ENCODE results near the gene DDAH2.

Gene DDAH2, protein sequence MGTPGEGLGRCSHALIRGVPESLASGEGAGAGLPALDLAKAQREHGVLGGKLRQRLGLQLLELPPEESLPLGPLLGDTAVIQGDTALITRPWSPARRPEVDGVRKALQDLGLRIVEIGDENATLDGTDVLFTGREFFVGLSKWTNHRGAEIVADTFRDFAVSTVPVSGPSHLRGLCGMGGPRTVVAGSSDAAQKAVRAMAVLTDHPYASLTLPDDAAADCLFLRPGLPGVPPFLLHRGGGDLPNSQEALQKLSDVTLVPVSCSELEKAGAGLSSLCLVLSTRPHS
- total RNA-seq = 23.9 reads per million in 2 donors

DNA sequence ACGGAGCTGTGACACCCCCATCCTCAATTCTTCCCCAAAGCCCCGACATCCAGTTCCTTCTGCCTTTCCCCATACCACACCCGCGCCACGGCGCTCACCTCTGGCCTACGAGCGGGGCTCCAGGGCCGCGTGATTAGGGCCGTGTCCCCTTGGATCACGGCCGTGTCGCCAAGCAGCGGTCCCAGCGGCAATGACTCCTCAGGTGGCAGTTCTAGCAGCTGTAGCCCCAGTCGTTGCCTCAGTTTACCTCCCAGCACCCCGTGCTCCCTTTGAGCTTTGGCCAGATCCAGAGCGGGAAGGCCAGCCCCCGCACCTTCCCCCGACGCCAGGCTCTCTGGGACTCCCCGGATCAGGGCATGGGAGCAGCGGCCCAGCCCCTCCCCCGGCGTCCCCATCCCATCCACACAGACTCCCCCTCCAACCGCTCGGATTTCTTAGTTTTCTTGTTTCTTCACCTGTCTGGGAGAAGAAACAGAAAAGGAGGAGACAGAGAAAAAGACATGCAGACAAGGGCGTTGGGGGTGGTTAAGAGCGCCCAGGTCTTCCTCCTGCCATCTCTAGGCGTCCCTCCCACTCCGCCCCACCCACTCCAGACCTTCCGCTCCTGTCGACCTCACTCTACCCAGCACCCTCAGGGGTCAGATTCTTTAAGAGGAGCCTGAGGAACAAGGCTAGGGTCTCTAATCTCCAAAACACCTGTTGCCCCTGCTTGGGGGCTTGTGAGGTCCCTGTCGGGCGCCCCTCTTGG lies at the start of gene DDAH2:
DDAH2 (minus strand) TSS at position 533 of the 748 bp plus-strand sequence; CDS start at position 395, 138 bp downstream.
- DNase-seq = no peak

DNA sequence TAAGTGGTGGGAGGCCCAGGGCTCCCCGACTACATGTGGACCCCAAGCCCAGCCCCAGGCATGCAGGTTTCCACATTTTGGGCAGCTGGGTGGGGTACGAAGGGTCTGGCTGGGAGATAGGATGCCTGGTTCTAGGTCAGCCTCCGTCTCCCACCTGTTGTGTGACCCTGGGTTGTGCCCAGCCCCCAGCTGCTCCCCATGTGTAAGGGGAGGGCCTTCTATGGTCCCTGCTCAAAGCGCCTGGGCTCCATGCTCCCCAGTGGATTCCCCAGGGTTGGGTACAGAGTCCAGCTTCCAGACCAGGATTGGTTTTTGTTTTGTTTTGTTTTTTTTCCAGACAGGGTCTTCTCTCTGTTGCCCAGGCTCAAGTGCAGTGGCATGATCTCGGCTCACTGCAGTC lies 49.1 kb upstream of the DDAH2 start:
- no peak for DNase-seq

DNA sequence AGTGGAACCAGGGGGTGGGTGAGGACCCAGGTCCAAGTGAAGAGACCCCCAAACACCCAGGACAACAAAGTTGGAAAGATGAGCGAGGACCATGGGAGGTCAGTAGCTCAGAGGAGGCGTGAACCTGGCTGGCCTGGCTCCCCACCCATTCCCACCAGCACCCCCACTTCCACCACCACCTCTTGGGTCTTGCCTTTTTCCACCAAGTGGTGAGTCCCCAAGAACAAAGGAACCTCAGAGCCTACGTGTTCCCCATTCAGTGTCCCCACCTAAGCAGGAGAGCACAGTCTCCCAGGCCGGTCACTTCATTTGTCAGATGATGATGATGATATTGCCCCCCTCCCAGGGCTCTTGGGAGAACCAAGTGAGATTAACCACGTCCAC lies 48.6 kb upstream of the DDAH2 start:
- no peak for DNase-seq

DNA sequence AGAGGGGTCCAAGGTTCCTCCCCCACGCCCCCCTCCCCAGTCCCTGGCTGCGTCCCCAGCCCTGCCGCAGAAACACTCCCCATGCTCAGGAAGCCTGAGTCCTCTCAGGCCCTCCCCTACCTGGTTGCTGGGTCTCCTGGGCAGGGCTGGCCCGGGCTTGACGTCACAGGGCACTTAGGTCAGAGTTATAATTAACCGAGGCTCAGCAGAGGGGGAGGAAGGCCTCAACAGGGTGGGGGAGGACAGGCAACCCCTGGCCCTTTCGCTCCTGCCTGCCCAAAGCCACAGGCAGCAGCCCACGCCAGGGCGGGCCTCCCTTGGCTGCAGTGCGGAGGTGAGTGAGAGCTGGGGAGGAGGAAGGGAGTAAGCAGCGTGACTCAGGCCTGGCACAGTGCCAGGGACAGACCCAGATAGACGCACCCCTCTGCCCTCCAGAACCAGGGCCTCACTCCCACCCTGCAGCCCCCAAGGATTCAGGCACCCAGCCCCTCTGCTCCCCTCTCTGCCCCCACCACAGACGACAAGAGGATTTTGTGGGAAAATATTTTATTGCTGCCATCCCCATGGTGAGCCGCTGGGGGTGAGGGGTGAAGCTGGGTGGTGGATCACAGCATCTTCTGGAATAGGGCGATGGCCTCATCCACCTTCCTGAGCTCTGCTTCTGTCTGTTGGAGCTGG lies 48.0 kb upstream of the DDAH2 start, which contains the start of gene VWA7:
VWA7 (minus strand) TSS at position 340 of the 678 bp plus-strand sequence. CDS start 549 bp downstream, outside the sequence.
- peak; percentile 50 for DNase-seq

DNA sequence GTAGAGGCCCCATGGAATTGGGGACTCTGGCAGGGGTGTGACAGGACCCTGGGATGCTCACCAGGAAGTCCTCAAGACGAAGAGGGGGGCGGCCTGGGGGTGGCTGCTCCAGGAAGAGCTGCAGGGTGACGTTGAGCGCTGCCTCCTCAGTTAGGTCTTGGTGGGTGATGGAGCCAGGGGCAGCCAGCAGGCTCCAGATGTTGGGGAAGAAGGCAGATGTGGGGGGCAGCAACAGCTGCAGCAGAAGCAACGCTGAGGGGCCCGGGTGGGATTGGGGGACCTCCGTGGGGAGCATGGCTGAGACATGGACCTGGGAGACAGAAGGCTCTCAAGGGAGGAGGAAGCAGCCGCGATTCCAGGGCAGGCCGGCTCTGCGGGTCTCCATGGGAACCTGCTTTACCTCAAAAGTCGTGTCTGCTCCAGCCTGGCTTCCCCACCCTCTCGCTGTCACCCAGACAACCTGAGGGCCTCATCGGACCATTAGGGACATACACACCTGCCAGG lies 47.4 kb upstream of the DDAH2 start:
- DNase-seq = no peak

DNA sequence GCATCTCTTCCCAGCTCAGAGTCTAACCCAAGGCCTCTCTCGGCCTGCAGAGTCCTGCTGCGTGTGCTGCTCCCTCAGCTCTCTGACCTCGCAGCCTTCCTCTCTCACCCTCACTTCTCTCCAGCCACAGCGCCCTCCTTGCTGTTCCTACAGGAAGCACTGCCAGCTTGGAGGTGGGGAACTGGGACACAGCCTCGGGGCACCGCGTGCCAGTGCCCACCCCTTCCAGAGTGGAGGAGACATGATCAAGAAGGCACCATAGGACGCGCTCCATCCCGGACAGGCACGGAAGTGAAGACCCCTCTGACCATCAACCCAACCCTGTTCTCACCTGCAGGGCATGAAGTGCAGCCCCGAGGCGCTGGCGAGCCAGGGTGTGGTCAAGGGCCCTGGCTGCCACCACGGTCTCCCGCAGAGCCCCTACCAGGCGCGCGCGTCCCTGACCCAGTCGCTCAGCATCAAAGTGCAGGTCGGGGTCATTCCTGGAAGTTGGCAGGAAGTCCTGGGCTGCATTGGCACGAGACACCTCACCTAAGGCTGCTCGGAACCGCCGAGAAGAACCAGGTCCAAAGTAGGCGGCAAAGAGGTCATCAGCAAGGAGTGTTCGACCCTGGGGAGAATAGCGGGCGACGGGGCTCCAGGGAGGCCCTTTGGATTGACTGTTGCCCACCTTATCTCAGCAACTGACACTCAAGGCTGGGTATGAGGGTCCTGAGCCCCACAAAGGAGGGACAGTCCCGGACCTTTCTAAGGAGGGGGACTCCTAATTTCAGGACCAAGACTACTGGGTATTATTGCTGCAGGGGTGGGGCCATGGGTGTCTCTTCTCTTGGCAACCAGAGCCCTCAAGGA lies 46.8 kb upstream of the DDAH2 start:
- DNase-seq = no peak

DNA sequence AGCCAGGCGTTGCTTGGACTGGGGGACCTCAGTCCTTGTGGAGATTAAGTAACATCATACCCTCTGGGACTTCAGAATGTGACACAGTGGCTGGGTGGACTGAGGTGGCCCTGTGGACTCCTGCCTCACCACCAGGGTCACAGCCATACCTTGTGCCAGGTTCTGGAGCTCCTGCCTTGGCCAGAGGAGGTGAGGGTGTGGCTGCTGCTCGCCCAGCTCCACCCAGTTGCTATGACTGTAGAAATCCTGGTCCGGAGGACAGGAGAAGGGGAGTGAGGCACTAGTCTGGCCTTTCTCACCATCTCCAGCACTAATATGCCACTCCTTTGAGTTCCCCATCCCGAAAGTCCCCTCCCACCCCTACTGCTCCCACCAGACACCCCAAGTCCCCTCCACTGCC lies 46.1 kb upstream of the DDAH2 start:
- no peak for DNase-seq

DNA sequence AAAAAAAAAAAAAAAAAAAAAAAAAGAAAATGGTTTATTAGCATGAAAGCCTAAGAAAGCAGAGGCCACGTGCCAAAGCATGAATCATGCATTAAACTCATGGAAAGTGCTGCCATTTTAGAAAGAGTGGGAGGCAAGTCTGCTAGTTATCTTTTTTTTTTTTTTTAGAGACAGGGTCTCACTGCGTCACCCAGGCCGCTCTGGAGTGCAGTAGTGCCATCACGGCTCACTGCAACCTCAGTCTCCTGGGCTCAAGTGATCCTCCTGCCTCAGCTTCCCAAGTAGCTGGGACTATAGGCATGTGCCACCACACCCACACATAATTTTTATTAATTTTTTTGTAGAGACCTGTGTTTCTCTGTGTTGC lies 42.9 kb upstream of the DDAH2 start:
- DNase-seq = no peak

DNA sequence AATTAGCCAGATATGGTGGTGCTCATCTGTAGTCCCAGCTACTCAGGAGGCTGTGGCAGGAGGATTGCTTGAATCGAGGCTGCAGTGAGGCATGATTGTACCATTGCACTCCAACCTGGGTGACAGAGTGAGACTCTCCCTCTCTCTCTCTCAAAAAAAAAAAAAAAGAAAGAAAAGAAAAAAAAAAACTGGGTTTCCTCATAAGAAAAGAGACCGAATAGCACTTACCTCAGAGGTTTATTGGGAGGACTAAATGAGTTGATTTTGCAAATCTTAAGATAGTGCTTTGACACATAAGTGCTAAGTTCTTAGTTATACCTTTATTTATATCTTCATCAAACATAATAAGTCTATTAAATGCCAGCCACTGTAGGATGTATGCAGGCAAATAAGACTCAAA lies 41.8 kb upstream of the DDAH2 start:
- no peak for DNase-seq

DNA sequence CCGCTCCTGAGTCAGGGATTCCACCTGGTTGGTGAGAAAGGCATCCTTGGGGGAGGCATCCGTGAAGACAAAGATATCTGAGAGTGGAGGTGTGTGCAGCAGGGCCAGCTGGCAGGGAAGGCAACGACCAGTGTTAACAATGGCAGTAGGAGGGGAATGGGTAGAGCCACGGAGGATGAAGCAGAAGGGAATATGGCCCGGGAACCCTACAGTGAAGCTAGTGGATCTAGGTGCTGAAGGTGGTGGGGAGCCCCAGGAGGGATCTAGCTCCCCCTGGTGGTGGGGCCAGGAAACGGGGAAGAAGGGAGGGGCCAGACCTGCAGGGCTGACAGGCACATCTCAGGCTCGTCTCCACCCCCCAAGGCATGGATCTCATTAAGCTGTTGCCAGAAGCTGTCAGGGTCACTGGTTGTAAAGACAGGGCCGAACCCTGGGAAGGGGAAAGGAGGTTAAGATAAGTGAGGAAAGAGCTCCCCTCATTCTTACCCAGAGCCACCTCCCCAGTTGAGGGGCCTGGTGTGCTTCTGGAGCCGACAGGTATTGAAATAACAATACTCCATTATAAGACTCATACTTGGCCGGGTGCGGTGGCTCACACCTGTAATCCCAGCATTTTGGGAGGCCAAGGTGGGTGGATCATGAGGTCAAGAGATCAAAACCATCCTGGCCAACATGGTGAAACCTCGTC lies 40.7 kb upstream of the DDAH2 start:
- no peak for DNase-seq

DNA sequence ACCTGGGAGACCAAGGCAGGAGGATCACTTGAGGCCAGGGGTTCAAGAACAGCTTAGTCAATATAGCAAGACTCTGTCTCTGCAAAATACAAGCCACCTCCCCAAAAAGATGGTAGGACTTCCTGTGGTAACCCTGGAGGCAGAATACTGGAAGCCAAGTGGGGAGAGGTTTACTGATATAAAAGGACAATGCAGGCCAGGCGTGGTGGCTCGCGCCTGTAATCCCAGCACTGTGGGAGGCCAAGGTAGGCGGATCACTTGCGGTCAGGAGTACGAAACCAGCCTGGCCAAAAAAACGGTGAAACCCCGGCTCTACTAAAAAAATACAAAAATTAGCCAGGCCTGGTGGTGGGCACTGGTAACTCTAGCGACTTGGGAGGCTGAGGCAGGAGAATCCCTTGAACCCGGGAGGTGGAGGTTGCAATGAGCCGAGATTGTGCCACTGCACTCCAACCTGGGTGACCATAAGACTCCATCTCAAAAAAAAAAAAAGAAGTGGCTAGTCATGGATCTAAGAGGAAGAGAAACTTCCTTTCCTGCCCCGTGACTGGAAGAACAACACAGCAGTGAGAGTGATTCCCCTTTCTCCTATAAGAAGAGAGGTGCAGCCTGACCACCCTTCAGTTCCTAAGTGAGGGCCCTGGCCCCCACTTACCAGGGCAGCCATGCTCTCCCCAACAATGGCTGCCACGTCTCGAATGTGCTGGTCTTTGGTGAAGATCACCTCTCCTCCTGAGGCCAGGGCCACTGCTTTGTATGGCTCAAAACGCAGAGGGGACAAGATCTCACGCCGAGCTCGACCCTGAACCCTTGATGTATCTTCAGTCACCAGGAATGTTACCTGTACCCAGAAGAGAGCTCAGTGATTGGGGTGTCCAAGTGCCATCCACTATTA lies 39.5 kb upstream of the DDAH2 start:
- no peak for DNase-seq

DNA sequence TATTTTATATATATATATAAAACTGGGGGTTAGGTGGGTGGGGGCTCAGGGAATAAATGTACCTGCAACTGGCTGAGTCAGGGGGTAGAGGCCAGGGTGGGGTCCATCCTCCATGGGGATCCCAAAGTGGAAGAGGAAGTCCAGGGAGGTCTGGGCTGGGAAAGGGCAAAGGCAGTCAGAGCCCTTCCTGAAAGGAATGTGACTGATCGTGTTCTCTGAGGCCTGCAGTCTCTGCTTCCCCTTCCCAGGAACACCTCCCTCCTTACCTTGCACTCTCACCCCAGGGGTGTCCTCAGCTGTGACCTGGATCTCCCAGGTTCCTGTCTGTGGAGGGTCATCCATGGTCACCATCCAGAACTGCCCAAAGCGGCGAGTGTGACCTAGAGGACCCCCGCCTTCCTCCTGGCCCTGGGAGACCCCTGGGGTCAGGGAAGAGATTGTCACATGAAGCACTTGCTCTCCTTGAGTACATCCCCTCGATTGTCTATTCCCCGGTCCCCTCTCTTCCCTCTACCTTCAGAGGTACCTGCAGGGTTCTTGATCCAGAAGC lies 38.1 kb upstream of the DDAH2 start:
- no peak for DNase-seq

DNA sequence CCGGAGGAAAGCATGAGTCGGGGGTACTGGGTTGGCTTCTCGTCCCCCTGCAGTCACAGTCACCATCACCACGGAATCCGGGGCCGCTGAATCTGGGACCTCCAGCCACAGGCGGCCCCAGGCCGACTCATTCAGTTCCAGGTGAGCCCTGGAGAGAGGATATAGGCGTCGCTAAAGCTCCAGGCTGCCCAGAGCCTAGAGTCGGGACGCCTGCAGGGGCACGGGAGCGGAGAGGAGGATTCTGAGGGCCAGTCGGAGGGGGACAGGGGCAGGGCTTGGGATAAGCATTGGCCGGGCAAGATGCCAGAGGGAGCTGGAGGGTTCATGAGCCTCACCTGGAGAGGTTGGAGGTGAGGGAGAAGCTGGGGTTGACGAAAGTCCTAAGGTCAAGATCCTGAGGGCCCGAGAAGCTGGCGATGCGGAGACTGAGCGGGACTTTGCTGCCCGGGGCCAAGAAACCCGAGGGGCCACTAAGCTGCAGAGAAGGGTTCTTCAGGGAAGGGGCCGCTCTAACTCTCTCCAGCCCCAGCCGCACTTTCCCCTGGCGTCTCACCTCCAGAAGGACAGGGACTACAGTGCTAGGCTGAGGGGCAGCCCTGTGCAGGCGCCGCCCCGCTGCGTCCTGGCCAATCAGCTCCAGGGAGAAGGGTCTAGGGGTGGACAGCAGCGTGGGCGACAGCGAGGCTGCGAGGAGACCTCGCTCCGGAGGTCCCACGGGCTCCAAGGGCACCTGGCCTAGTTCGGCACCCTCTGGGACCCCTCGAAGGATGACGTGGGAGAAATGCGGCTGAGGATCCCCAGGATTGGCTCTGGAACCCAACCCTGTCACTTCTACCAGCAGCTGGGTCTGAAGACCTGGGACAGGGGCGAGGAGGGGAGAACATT lies 37.1 kb upstream of the DDAH2 start:
- DNase-seq = no peak

DNA sequence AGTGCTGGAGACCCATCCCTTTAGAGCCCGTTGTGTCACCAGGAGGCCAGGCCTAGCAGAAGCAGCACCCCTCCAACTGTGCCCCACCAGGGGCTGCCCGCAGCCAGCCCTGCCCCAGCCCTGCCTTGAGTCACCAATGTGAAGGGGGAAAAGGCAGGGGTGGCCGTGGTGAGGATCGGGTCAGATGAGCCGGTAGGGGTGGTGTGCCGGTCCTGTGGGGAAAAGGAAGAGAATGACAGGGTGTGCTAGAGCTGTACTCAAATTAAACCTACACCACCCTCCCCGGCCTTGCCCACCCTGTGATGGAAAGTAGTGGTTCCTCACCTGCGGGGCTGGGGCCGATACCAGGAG lies 36.4 kb upstream of the DDAH2 start:
- DNase-seq = no peak

DNA sequence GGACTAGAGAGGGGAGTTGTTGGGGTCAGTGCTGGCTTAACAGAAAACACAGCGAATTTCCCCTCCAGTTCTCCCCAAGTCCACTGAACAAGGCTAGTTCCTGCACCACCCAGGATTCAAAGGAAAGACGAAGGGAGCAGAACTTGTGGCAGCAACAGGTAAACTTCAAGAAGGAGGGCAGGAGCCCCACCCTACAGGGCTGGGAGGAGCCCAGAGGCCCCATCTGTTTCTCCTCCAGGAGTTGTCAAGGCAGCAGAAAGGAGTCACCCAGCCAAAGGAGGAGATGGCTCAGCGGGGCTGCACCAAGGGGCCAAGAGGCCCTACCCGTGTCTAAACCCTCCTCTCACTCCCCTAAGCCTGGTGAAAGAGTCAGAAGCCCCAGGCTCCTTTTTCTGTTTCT lies 35.1 kb upstream of the DDAH2 start:
- no peak for DNase-seq

DNA sequence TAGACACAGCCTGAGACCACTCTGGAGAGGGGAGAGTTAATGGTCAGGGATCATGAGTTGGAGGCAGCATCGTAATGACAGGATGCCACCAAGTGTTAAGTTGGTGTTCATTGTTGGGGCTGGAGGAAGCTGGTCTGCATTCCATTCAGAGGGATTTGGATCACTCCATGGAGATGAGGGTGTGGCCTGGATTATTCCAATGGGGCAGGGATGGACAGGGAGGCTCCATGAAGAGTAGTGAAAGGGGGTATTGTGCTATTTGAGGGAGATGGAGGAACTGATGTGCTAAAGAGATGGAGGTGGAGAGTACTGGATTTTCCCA lies 34.5 kb upstream of the DDAH2 start:
- DNase-seq = no peak

DNA sequence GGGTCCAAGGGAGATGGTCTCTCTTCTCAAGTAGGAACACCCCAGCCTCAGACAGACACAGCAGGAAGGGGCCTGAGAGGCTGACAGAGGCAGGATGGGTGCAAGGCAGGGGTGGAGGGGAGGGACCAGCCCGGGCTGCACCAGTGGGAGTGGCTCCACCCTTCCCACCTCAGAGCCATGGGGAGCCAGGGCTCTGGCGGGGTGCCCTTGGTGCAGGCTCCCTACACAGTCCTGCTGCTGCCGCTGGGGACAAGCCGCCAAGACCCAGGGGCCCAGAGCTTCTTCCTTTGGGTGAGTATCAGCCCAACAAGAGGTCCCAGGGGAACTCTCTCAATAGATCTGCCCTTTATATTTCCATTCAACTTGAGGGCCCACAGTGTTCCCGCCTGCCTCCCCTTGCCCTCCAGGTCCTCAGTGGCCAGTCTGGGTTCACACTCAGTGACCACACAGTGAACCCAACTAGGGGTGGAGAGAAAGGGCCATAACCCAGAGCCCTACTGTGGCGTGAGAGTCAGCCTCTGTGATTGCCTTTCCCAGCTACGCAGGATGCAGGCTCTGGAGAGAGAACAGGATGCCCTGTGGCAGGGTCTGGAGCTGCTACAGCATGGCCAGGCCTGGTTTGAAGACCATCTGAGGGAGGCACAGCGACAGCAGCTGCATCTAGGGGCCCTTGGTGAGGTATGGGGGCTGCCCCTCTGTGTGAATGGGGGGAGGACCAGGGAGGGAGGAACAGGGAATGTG lies 33.9 kb upstream of the DDAH2 start:
- no peak for DNase-seq

DNA sequence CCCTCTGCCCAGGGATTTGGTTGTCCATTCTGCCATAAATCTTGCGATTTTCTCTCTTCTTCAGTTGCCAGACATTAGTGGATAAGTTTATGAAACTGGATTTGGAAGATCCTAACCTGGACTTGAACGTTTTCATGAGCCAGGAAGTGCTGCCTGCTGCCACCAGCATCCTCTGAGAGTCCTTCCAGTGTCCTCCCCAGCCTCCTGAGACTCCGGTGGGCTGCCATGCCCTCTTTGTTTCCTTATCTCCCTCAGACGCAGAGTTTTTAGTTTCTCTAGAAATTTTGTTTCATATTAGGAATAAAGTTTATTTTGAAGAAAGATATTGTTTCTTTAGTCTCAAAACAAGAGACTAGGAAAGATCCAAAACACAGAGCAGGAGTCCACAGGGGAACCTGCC lies 33.3 kb upstream of the DDAH2 start, which contains the start of gene SAPCD1:
SAPCD1 (plus strand) TSS at position 301 of the 400 bp plus-strand sequence. CDS start 399 bp downstream, outside the sequence.
- DNase-seq = no peak

DNA sequence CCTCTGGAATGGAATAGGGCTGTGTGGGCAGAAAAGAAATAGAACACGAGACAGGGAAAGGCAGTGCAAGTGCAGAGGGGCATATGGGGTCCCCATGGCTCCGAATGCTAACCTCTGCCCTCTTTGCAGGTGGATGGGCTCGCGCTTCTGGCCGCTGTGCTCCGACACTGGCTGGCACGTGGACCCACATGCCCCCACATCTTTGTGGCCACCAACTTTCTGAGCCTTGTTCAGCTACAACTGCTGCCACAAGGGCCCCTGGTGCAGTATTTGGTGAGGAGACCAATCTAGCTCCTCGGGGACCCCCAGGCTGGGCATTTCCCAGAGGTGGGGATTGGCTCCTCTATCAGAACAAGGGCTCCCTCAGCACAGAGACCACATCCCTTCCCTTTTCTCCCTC lies 32.2 kb upstream of the DDAH2 start:
- no peak for DNase-seq

Measured in activated gamma-delta T cell (primary cell).